HUDEP-2 (cell line): ENCODE measurements around the gene UNC13D.
A peak's percentile ranks its signal among the peaks of the same experiment; 100 is the strongest.
"Not testable (repeated sequence)": the region's sequence is repeated elsewhere in the genome, so short reads cannot be mapped to it uniquely, and the experiment has no call there.

ENCODE experiments used
- DNase-seq, 76 experiments: peaks; one replicate each; lab custom pipeline; 2025; ENCODE audit not compliant: unreplicated experiment in 76 of 76; lab: John Stamatoyannopoulos, UW

Gene UNC13D

GRCh38 chr17:75822800-75823166 lies 21.4 kb downstream of the UNC13D start:
- DNase-seq, result no peak

GRCh38 chr17:75822119-75822799 lies 21.9 kb downstream of the UNC13D start:
- DNase-seq, result peak in 2 of 76 experiments; percentile 3 to 10

- DNase-seq, result no peak
These were observed 22.7 kb downstream of the UNC13D start for GRCh38 chr17:75821552-75821951.

GRCh38 chr17:75820094-75821080 lies 23.8 kb downstream of the UNC13D start:
- DNase-seq, result no peak

- DNase-seq, result peak in 2 of 76 experiments; percentile 12 to 19
These were observed 24.5 kb downstream of the UNC13D start for GRCh38 chr17:75819678-75820077.

GRCh38 chr17:75819116-75819515 lies 25.1 kb downstream of the UNC13D start:
- peak in 4 of 76 experiments; percentile 5 to 14 (median 10) for DNase-seq

GRCh38 chr17:75818326-75818885 lies 25.8 kb downstream of the UNC13D start:
- no peak for DNase-seq

- no peak for DNase-seq
These were observed 26.6 kb downstream of the UNC13D start for GRCh38 chr17:75817571-75817970.

- DNase-seq, result no peak
These were observed 27.5 kb downstream of the UNC13D start for GRCh38 chr17:75816693-75817092.

- no peak for DNase-seq
These were observed 28.8 kb downstream of the UNC13D start for GRCh38 chr17:75815399-75815798.

GRCh38 chr17:75814900-75815373 lies 29.3 kb downstream of the UNC13D start:
- DNase-seq, result no peak

GRCh38 chr17:75814021-75814395 lies 30.2 kb downstream of the UNC13D start:
- DNase-seq, result no peak

- DNase-seq, result no peak
These were observed 30.9 kb downstream of the UNC13D start for GRCh38 chr17:75813081-75814020.

GRCh38 chr17:75812096-75813013 lies 31.8 kb downstream of the UNC13D start:
- no peak for DNase-seq

- DNase-seq, result no peak
These were observed 33.0 kb downstream of the UNC13D start for GRCh38 chr17:75811174-75811573.

- not testable (repeated sequence) for DNase-seq
These were observed 33.4 kb downstream of the UNC13D start for GRCh38 chr17:75810756-75811155.

- peak in 2 of 76 experiments; percentile 7 to 18 for DNase-seq
These were observed 34.0 kb downstream of the UNC13D start for GRCh38 chr17:75810216-75810615.

- no peak for DNase-seq
These were observed 34.5 kb downstream of the UNC13D start for GRCh38 chr17:75809631-75810111.
